Measurements from ENCODE around the gene GRIN3A.

- TF ChIP-seq ZNF274 (IDR thresholded peaks at IDR 0.05; ENCODE audit: low read depth, low read length), result no peak
- TF ChIP-seq YY1 (IDR thresholded peaks at IDR 0.05; ENCODE audit: insufficient read depth, insufficient read length), result no peak
- no peak for TF ChIP-seq SUZ12 (IDR thresholded peaks at IDR 0.05; ENCODE audit: extremely low read depth, insufficient read depth, insufficient read length)
Observed at GRCh38 chr9:101567725-101568350, 170.6 kb downstream of the GRIN3A start.

Measured in NT2/D1 (cell line).